Tibial nerve (tissue), 4 donors: Measurements from ENCODE around the gene FHOD1. TPM values are rescaled to one million over a fixed set of nuclear protein-coding genes. Genes with fewer than 3 reads are reported as not detected.

Experiments used
- DNase-seq, 2 donors: peaks; one replicate each; pipeline ENCODE4 v3.0.0-alpha.2; 2019; ENCODE audit warnings: low spot score in 2 of 2
- H3K27ac ChIP-seq, 4 donors: fragments of 200-600 bp; sonication (generic) in 3 of 4; one replicate each; pipeline ENCODE4 v1.5.1; 2017 to 2019; ENCODE audit warnings: mild to moderate bottlenecking in 1 of 4
- H3K27me3 ChIP-seq, 2 donors: fragments of 200-600 bp; sonication (generic) in 1 of 2; one replicate each; pipeline versions ENCODE4 v1.5.1 to v1.6.0; 2017 to 2019
- H3K36me3 ChIP-seq, 3 donors: fragments of 200-600 bp; sonication (generic); one replicate each; pipeline ENCODE4 v1.5.1; 2018 to 2019
- H3K4me1 ChIP-seq, 4 donors: fragments of 200-600 bp; sonication (generic) in 3 of 4; one replicate each; pipeline ENCODE4 v1.5.1; 2017 to 2019
- H3K4me3 ChIP-seq, 4 donors: fragments of 200-600 bp; sonication (generic) in 3 of 4; one replicate each; pipeline ENCODE4 v1.5.1; 2017 to 2019; ENCODE audit warnings: mild to moderate bottlenecking in 1 of 4, moderate library complexity in 1 of 4
- H3K9me3 ChIP-seq, 4 donors: fragments of 200-600 bp; sonication (generic) in 3 of 4; one replicate each; pipeline ENCODE4 v1.5.1; 2017 to 2019
- EP300 ChIP-seq, 2 donors: sonication (generic); formaldehyde crosslinking; IDR thresholded peaks; one replicate each; pipeline ENCODE4 v1.6.1; 2017; ENCODE audit warnings: antibody characterized with exemption in 2 of 2, mild to moderate bottlenecking in 1 of 2
- POLR2A ChIP-seq, 2 donors: fragments of 450-650 bp; IDR thresholded peaks; one replicate each; pipeline ENCODE4 v1.6.1; 2017; ENCODE audit warnings: antibody characterized with exemption in 2 of 2, mild to moderate bottlenecking in 2 of 2, moderate library complexity in 2 of 2
- WGBS, 2 donors: methylation state at CpG; one replicate each; pipeline ENCODE4 v1.1.5; 2018; 5-methylcytosine and 5-hydroxymethylcytosine counted together
- total RNA-seq, 4 donors: library from RNA; depleted of rRNA; stranded (reverse); fragments of >200 nt; gene quantifications; one replicate each; pipeline ENCODE4 v1.1.0, GENCODE V29; 2016
- TF ChIP-seq, protein P1 (sequence below), 5 experiments: fragments of 200-600 bp in 3 of 5; fragments of 450-650 bp in 2 of 5; sonication (generic) in 3 of 5; IDR thresholded peaks; one replicate each; pipeline ENCODE4 v1.5.1; 2016 to 2019; ENCODE audit warnings: antibody characterized with exemption in 5 of 5, mild to moderate bottlenecking in 3 of 5, moderate library complexity in 2 of 5

The FHOD1 gene
- total RNA-seq, 4 donors from 2014 or later, result 17.3 to 45.3 (median 25.5) TPM

DNA sequence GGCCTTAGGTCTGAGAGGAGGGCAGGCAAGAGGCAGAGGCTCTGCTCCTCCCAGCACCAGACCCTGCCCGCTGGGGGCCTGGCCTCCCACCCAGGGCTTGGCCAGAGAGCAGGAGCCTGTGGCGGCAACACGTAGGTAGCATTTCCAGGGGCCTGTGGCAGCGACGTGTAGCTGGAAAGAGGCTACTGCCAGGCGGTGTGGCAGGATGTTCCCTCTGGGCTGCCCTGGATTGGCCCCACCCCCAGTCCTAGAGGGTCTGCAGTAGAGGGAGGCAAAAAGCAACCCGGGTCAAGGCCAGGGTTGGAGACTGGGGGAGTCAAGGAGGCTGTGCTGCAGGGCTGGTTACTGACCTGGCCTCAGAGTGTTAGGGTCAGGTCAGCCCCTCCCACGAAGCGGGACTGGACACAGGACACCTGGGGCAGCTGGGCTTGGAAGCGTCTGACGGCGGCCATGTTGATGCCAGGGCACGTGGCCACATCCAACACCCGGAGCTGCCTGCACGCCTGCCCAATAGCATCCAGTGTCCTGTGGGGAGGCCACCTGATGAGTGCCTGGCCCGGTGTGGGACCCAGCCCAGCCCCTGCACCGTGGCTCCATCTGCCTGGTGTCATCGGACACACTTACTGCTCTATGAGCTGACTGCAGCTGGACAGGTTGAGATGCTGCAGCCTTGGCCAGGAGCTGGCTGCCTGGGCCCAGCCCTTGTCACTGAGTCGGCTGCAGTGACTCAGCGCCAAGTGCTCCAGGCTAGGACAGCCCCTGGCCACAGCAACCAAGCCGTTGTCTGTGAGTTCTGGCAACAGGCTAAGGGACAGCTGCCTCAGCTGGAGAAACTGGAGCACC, 39.8 kb downstream of the FHOD1 start:
- peaks cover 0 to 88% (median 0%) of the 10 kb centered on the region in 3 donors for H3K36me3 ChIP-seq
- no peak for DNase-seq
- H3K27me3 ChIP-seq, result no peaks in the 10 kb centered on the region
- 71 to 73% methylated on average over 15 to 16 of the region's 21 CpGs for WGBS, 2 donors
- TF ChIP-seq POLR2A (IDR thresholded peaks at IDR 0.05) (no peak), EP300 (IDR thresholded peaks at IDR 0.05) (no peak)
- TF ChIP-seq, protein P1, sequence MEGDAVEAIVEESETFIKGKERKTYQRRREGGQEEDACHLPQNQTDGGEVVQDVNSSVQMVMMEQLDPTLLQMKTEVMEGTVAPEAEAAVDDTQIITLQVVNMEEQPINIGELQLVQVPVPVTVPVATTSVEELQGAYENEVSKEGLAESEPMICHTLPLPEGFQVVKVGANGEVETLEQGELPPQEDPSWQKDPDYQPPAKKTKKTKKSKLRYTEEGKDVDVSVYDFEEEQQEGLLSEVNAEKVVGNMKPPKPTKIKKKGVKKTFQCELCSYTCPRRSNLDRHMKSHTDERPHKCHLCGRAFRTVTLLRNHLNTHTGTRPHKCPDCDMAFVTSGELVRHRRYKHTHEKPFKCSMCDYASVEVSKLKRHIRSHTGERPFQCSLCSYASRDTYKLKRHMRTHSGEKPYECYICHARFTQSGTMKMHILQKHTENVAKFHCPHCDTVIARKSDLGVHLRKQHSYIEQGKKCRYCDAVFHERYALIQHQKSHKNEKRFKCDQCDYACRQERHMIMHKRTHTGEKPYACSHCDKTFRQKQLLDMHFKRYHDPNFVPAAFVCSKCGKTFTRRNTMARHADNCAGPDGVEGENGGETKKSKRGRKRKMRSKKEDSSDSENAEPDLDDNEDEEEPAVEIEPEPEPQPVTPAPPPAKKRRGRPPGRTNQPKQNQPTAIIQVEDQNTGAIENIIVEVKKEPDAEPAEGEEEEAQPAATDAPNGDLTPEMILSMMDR (IDR thresholded peaks at IDR 0.05), result no peak
- H3K4me3 ChIP-seq, result no peak overlapping the region
- H3K9me3 ChIP-seq, result no peaks in the 10 kb centered on the region
- H3K27ac ChIP-seq, result no peak overlapping the region
- H3K4me1 ChIP-seq, result no peaks in the 10 kb centered on the region

DNA sequence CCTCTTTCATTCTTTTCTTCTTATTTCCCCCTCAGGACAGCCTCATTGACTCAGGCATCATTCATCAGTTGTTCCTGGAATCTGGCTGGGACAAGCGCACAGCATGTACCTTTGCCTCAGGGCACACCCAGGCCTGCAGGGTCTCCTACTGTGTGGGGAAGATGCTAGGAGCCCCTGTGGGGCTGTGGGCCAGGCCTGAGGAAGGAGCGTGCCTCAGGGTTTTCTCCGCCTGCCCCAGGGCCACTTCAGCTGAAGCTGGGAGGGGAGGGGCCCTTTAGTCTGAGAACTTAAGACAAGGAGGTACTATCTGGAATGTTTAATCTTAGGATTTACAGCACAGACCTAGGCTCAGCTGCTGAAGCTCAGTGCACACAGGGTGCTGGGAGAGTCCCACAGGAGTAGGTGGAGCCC, 40.4 kb downstream of the FHOD1 start:
- Histone ChIP-seq H3K4me3 (no peak overlapping the region), H3K27me3 (no peaks in the 10 kb centered on the region), H3K9me3 (no peaks in the 10 kb centered on the region), H3K36me3 (peaks cover 0 to 92% (median 0%) of the 10 kb centered on the region in 3 donors), H3K4me1 (no peaks in the 10 kb centered on the region), H3K27ac (no peak overlapping the region)
- TF ChIP-seq, protein P1 (IDR thresholded peaks at IDR 0.05), result no peak
- no peak for TF ChIP-seq POLR2A (IDR thresholded peaks at IDR 0.05)
- no peak for TF ChIP-seq EP300 (IDR thresholded peaks at IDR 0.05)
- no peak for DNase-seq
- 74 to 84% methylated on average over 3 of the region's 3 CpGs for whole genome bisulfite sequencing, 2 donors

DNA sequence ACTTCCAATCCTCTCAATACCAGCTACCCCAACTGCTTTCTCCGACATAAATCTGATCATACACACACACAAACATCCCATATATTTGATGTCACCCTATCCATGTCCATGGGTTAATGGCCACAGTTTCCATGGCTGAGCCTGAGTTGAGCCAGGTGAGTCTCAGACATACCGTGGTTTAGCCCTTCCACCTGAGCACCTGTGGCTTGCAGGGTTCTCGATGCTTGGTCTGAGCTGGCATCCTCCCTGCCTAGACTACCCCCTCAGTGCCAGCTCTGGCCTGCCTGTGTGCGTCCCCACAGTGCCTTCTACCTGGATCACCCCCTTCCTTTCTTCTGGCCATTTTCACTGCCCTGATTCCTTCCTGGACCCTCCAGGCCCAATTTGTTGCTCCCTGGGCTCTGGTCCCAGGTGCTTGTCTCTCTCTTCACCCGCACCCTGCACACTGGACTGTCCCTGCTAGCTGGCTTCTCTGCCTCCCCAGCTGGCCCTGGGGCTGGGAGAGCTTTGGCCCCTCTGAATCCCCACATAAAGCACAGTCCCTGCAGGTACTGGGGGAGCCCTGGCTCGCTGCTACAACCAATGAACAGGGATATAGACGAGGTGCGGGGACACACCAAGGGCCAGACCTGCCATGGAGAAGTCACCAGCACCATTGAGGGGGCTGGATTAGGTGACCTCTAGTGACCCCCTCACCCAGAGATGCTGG, 41.0 kb downstream of the FHOD1 start:
- no peak for TF ChIP-seq POLR2A (IDR thresholded peaks at IDR 0.05)
- TF ChIP-seq, protein P1 (IDR thresholded peaks at IDR 0.05), result no peak
- TF ChIP-seq EP300 (IDR thresholded peaks at IDR 0.05), result no peak

DNA sequence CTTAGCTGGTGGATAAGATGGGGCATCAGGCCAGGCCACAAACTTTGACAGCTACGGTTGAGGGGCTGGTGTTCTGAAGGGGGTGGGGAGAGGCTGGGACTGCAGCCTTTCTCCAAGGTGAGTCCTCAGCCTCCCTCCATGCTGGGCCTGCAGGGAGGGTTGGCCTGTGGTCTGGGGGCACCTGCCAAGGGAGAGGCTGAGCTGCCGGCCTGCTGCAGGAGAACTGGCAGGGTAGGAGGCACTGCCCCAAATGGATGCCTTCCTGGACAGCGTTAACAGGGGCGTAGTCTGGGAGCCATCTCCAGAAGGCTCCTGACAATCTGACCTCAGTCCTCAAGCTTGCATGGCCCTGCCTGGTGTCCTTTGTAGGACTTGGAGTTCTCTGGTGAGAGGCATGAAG, 43.2 kb downstream of the FHOD1 start:
- 76 to 78% methylated on average over 4 of the region's 4 CpGs for WGBS, 2 donors
- TF ChIP-seq, protein P1 (IDR thresholded peaks at IDR 0.05), result no peak
- TF ChIP-seq POLR2A (IDR thresholded peaks at IDR 0.05) (no peak), EP300 (IDR thresholded peaks at IDR 0.05) (no peak)
- Histone ChIP-seq H3K9me3 (no peaks in the 10 kb centered on the region), H3K27me3 (no peaks in the 10 kb centered on the region), H3K36me3 (peaks cover 0 to 87% (median 0%) of the 10 kb centered on the region in 3 donors), H3K4me1 (peaks cover 0 to 10% (median 5%) of the 10 kb centered on the region in 4 donors), H3K27ac (no peak overlapping the region), H3K4me3 (no peak overlapping the region)
- DNase-seq, result no peak

More for the DNA sequence above, 41.0 kb downstream of the FHOD1 start:
- WGBS, 2 donors, result 88 to 89% methylated on average over 8 of the region's 8 CpGs
- Histone ChIP-seq H3K27ac (no peak overlapping the region), H3K27me3 (no peaks in the 10 kb centered on the region), H3K36me3 (peaks cover 0 to 93% (median 0%) of the 10 kb centered on the region in 3 donors), H3K9me3 (no peaks in the 10 kb centered on the region), H3K4me1 (no peaks in the 10 kb centered on the region), H3K4me3 (no peak overlapping the region)
- DNase-seq, result no peak
